ENCODE measurements around the gene MXD1.

DNA sequence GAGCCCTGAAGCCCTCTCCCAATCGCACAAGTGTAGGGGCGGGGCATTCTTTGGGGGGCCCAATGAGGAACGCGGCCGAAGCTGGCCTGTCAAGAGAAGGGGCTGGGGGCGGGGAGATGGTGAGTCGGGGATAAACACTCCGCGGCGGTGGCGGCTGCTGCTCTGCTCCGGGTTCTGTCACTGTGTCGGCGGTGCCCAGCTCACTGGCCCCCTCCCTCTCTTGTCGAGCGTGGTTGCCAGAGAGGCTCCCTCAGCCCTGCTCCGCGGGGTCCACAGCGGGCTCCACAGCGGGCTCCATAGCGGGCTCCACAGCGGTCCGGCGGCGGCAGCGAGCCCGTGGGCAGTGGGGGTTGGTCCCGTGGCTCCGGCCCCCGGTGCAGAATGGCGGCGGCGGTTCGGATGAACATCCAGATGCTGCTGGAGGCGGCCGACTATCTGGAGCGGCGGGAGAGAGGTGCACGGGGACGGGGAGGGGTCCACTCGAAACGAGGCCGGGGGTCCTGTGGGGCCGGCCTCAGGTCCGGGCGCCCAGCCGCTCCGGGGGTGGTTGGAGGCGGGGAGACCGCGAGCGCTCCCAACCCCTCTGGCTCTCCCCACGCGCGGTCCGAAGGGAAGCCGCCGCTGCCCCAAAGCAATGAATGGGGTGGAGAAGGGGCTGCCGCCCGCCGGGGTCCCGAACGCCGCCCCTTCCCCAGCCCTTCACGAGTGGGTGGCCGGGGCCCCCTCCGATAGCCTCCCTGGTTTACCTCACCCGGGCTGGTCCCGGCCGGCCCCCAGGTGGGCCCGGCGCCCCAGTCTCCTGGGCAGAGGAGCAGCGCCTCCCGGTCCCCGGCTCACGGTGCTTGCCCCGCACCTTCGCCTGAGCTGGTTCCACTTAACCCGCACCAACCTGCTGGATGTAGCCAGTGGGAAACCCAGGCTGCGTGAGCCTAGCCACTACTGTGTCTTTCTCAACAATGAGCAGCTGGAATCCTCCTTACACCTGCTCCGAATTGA, at the start of gene MXD1:
- TF ChIP-seq, protein P1, sequence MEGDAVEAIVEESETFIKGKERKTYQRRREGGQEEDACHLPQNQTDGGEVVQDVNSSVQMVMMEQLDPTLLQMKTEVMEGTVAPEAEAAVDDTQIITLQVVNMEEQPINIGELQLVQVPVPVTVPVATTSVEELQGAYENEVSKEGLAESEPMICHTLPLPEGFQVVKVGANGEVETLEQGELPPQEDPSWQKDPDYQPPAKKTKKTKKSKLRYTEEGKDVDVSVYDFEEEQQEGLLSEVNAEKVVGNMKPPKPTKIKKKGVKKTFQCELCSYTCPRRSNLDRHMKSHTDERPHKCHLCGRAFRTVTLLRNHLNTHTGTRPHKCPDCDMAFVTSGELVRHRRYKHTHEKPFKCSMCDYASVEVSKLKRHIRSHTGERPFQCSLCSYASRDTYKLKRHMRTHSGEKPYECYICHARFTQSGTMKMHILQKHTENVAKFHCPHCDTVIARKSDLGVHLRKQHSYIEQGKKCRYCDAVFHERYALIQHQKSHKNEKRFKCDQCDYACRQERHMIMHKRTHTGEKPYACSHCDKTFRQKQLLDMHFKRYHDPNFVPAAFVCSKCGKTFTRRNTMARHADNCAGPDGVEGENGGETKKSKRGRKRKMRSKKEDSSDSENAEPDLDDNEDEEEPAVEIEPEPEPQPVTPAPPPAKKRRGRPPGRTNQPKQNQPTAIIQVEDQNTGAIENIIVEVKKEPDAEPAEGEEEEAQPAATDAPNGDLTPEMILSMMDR (IDR thresholded peaks at IDR 0.05), result no peak
- no peak for TF ChIP-seq EZH2 (IDR thresholded peaks at IDR 0.05; ENCODE audit: borderline replicate concordance, insufficient read depth, low read depth, low read length, poor library complexity, severe bottlenecking)
